K562 (cell line): ENCODE results near the gene TUBB2A. TPM values are rescaled to one million over a fixed set of nuclear protein-coding genes. Genes with fewer than 3 reads are reported as not detected.

ENCODE experiments used
- ATAC-seq: fragments of 200-7000 bp; cut with Tn5 transposase; 3 replicates; pipeline ENCODE4 v1.9.1; 2020; ENCODE audit warnings: moderate library complexity
- BruUV-seq: library from RNA; stranded (reverse); fragments of 400-500 nt; replicated peaks from 2 replicates; lab custom pipeline; 2021; lab: Mats Ljungman, UMichigan
- CTCF ChIA-PET: fragments of 300-600 bp; formaldehyde crosslinking; extraction: SDS; loops from one replicate; lab custom pipeline; 2021; ENCODE audit warnings: low intra/inter-chr PET ratio; lab: Yijun Ruan, JAX
- POLR2A ChIA-PET: fragments of 300-600, 350-650 bp; sonication (Branson Sonifier 250); formaldehyde crosslinking; extraction: SDS; loops from one replicate; lab custom pipeline; 2021; ENCODE audit warnings: antibody characterized with exemption, inconsistent platforms; lab: Yijun Ruan, JAX
- DNase-seq, 4 experiments: peaks; one replicate each; pipeline versions ENCODE4 v3.0.0 to v3.0.0-alpha.2; 2011 to 2018; ENCODE audit warnings: low spot score in 3 of 4, mixed read lengths in 3 of 4; ENCODE audit errors: extremely low read depth in 1 of 4
- FAIRE-seq: peaks from 2 replicates; lab custom pipeline; 2011; peaks lifted over from hg19 to GRCh38; lab: Jason Lieb, UNC
- H2AFZ ChIP-seq: 2 replicates; pipeline ENCODE4 v1.6.0; 2011; ENCODE audit warnings: low read depth, low read length, control low read depth, inconsistent platforms
- H3K27ac ChIP-seq: fragments of 200-600 bp; 3 replicates; pipeline ENCODE4 v1.8.0; 2011; ENCODE audit warnings: low read depth, mild to moderate bottlenecking, control low read depth, inconsistent platforms, low read length, moderate library complexity, mixed read lengths; ENCODE audit errors: extremely low read depth
- H3K27me3 ChIP-seq, 2 experiments: fragments of 300-600 bp in 1 of 2; 2 replicates in 1 of 2; 3 replicates in 1 of 2; pipeline versions ENCODE4 v1.6.0 to v1.8.0; 2011; ENCODE audit warnings: inconsistent platforms in 2 of 2, low read length in 2 of 2, mild to moderate bottlenecking in 1 of 2, mixed read lengths in 1 of 2, moderate library complexity in 1 of 2; ENCODE audit not compliant: control insufficient read depth in 2 of 2, insufficient read depth in 2 of 2
- H3K36me3 ChIP-seq: fragments of 300-600 bp; 3 replicates; pipeline ENCODE4 v1.8.0; 2011; ENCODE audit warnings: mild to moderate bottlenecking, low read length, inconsistent platforms; ENCODE audit not compliant: control insufficient read depth, insufficient read depth
- H3K4me1 ChIP-seq, 2 experiments: fragments of 200-600 bp in 1 of 2; replicated peaks in 1 of 2; 2 replicates in 1 of 2; 3 replicates in 1 of 2; pipeline versions ENCODE4 v1.5.1 to v1.8.0; 2011; ENCODE audit warnings: inconsistent platforms in 2 of 2, low read length in 2 of 2, mild to moderate bottlenecking in 1 of 2, mixed read lengths in 1 of 2, moderate library complexity in 1 of 2; ENCODE audit not compliant: control insufficient read depth in 2 of 2, insufficient read depth in 2 of 2
- H3K4me2 ChIP-seq: 2 replicates; pipeline ENCODE4 v1.6.1; 2011; ENCODE audit warnings: low read length, control low read depth, inconsistent platforms, mixed read lengths; ENCODE audit not compliant: insufficient read depth
- H3K4me3 ChIP-seq: fragments of 200-600 bp; sonication (generic), shearing (Covaris generic); 2 replicates; pipeline ENCODE4 v1.5.1; 2016; ENCODE audit warnings: control low read depth, inconsistent platforms
- H3K79me2 ChIP-seq: fragments of 200-600 bp; 3 replicates; pipeline ENCODE4 v1.8.0; 2011; ENCODE audit warnings: low read length, inconsistent platforms; ENCODE audit not compliant: control insufficient read depth, insufficient read depth
- H3K9ac ChIP-seq, 2 experiments: 2 replicates each; pipeline versions ENCODE4 v1.6.0 to v1.6.1; 2011; ENCODE audit warnings: low read depth in 2 of 2, low read length in 2 of 2, control low read depth in 1 of 2, inconsistent platforms in 1 of 2, mild to moderate bottlenecking in 1 of 2, mixed read lengths in 1 of 2; ENCODE audit not compliant: insufficient read depth in 1 of 2
- H3K9me1 ChIP-seq: one replicate; pipeline ENCODE4 v1.6.0; 2011; ENCODE audit warnings: inconsistent platforms, mild to moderate bottlenecking, low read length, moderate library complexity; ENCODE audit not compliant: control insufficient read depth, insufficient read depth
- H3K9me3 ChIP-seq: replicated peaks from 2 replicates; pipeline ENCODE4 v1.5.1; 2011; ENCODE audit warnings: low read depth, low read length, inconsistent platforms; ENCODE audit not compliant: control insufficient read depth, insufficient read depth
- H4K20me1 ChIP-seq: replicated peaks from 2 replicates; pipeline ENCODE4 v1.6.1; 2011; ENCODE audit warnings: low read length, inconsistent platforms, mixed read lengths; ENCODE audit not compliant: control insufficient read depth, insufficient read depth
- ARID1B ChIP-seq: fragments of 450-650 bp; IDR thresholded peaks from 2 replicates; pipeline ENCODE4 v1.6.1; 2016; ENCODE audit warnings: antibody characterized with exemption, mild to moderate bottlenecking, inconsistent platforms
- NELFE ChIP-seq: IDR thresholded peaks from 2 replicates; pipeline ENCODE4 v1.6.1; 2011; ENCODE audit warnings: mild to moderate bottlenecking; ENCODE audit not compliant: insufficient read depth, insufficient read length
- NR3C1 ChIP-seq: sonication (generic); formaldehyde crosslinking; IDR thresholded peaks from 2 replicates; pipeline ENCODE4 v1.8.1; 2022; ENCODE audit warnings: missing genetic modification reagents
- TAF9B ChIP-seq: fragments of 450-650 bp; IDR thresholded peaks from 2 replicates; pipeline ENCODE4 v1.6.1; 2018; ENCODE audit warnings: mild to moderate bottlenecking; ENCODE audit not compliant: partially characterized antibody
- TCF7L2 ChIP-seq: fragments of 150-350 bp; IDR thresholded peaks from 2 replicates; pipeline ENCODE4 v1.6.1; 2016; ENCODE audit warnings: low read depth, mild to moderate bottlenecking, low read length, moderate library complexity
- ZNF695 ChIP-seq: fragments of 450-650 bp; formaldehyde crosslinking; IDR thresholded peaks from 2 replicates; pipeline ENCODE4 v1.4.0; 2020; ENCODE audit warnings: mild to moderate bottlenecking, moderate library complexity
- ZSCAN29 ChIP-seq: fragments of 450-650 bp; IDR thresholded peaks from 2 replicates; pipeline ENCODE4 v1.6.1; 2017
- ZZZ3 ChIP-seq: fragments of 450-650 bp; IDR thresholded peaks from 2 replicates; pipeline ENCODE4 v1.6.1; 2016; ENCODE audit warnings: antibody characterized with exemption, mild to moderate bottlenecking, moderate library complexity
- WGBS: fragments of 100-300 bp; shearing (Covaris generic); methylation state at CpG from one replicate; pipeline ENCODE4 v1.1.6; 2016; ENCODE audit warnings: low coverage, mixed read lengths; ENCODE audit not compliant: insufficient coverage; ENCODE audit errors: missing lambda C conversion rate; 5-methylcytosine and 5-hydroxymethylcytosine counted together
- in situ Hi-C: fragments of 300-500 bp; cut with MboI; formaldehyde crosslinking; loops from 4 replicates; pipeline ENCODE4 v1.15.0; 2018; ENCODE audit warnings: inconsistent platforms, mixed read lengths
- intact Hi-C: fragments of 100-400 bp; cut with micrococcal nuclease; formaldehyde crosslinking; loops from 2 replicates; pipeline ENCODE4 v1.14.2; 2022
- polyA plus RNA-seq, 8 experiments: library from polyadenylated mRNA; depleted of rRNA in 4 of 8; stranded (reverse) in 5 of 8; unstranded in 3 of 8; fragments of >200 nt; fragmentation: Nextera tagmentation in 2 of 8; fragmentation: Illumina TruSeq in 1 of 8; extraction: Ambion mirVana in 2 of 8; extraction: Trizol in 1 of 8; gene quantifications; 2 replicates each; pipeline versions ENCODE4 v1.2.1 to v1.2.3, GENCODE V29; 2011 to 2014; ENCODE audit warnings: inconsistent platforms in 1 of 8, missing spikeins in 1 of 8
- total RNA-seq, 7 experiments: library from RNA; depleted of rRNA in 6 of 7; stranded (reverse); fragments of >200 nt in 6 of 7; fragmentation: Illumina TruSeq in 2 of 7; extraction: Trizol in 2 of 7; gene quantifications; 2 replicates each; pipeline versions ENCODE4 v1.2.1 to v1.2.3, GENCODE V29; 2011 to 2021; ENCODE audit warnings: low replicate concordance in 1 of 7
- TF ChIP-seq, protein P1 (sequence below), 2 experiments: fragments of 450-650 bp; conservative IDR thresholded peaks; 2 replicates each; pipeline ENCODE4 v1.6.1; 2017; ENCODE audit warnings: mild to moderate bottlenecking in 2 of 2, moderate library complexity in 2 of 2
- TF ChIP-seq, protein P2 (sequence below): sonication (generic); formaldehyde crosslinking; IDR thresholded peaks from 2 replicates; pipeline ENCODE4 v1.8.0; 2023; ENCODE audit warnings: mild to moderate bottlenecking, missing genetic modification reagents
- TF ChIP-seq, protein P3 (sequence below): fragments of 450-650 bp; IDR thresholded peaks from 2 replicates; pipeline ENCODE4 v1.6.1; 2016; ENCODE audit warnings: antibody characterized with exemption
- TF ChIP-seq, protein P4 (sequence below): IDR thresholded peaks from 2 replicates; pipeline ENCODE4 v1.6.1; 2016; ENCODE audit warnings: missing genetic modification characterization, missing compliant biosample characterization

The TUBB2A gene
- total and polyA plus RNA-seq, 9 of the 15 experiments (the other 6 are each of a cell fraction or from before 2014, with no cell fraction given) = 3.6 to 92.1 (median 45.6) TPM

DNA sequence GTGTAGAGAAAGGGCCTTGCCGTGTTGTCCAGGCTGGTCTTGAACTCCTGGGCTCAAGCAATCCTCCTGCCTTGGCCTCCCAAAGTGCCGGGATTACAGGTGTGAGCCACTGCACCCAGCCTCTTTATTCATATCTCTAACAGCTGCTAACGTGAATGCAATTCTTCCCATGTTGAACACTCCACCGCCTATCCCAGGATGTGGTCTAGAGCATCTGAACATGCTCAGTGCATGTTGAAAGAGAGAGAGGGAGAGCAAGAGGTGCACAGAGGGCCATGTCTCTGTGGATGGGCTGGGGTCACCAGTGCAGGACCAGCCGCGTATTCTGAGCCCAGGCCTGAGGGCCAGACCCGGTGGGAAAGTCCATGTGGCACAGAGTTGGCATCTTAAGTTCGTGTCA, 12.8 kb downstream of the TUBB2A start (continued):
- TF ChIP-seq, protein P1, sequence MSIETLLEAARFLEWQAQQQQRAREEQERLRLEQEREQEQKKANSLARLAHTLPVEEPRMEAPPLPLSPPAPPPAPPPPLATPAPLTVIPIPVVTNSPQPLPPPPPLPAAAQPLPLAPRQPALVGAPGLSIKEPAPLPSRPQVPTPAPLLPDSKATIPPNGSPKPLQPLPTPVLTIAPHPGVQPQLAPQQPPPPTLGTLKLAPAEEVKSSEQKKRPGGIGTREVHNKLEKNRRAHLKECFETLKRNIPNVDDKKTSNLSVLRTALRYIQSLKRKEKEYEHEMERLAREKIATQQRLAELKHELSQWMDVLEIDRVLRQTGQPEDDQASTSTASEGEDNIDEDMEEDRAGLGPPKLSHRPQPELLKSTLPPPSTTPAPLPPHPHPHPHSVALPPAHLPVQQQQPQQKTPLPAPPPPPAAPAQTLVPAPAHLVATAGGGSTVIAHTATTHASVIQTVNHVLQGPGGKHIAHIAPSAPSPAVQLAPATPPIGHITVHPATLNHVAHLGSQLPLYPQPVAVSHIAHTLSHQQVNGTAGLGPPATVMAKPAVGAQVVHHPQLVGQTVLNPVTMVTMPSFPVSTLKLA (conservative IDR thresholded peaks at IDR 0.05) = no peak

DNA sequence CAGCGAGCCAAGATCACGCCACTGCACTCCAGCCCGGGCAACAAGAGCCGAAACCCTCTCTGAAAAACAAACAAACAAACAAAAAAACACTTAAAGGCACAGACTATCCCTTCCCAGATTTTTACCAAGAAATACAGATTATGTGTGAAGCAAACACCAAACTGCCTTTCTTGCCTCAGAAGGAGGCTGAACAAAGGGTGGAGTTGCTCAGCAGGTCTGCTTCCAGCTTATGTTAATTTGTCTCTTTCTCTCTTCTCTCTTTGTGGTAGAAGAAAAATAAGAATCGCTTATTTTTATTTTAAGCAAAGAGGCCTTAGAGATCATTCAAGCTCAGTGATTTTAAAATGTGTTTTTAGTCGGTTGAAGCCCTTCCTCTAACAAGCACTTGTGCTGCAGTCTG, 14.2 kb downstream of the TUBB2A start:
- no peak overlapping the region for H3K4me2 ChIP-seq
- DNase-seq (no peak), FAIRE-seq (no peak), ATAC-seq (no peak)
- WGBS = 70% methylated on average over 6 of the region's 6 CpGs
- H3K9me3 ChIP-seq = no peaks in the 10 kb centered on the region
- no peaks in the 10 kb centered on the region for H3K36me3 ChIP-seq
- intact Hi-C loops = no loop called here
- H3K27ac ChIP-seq = no peak overlapping the region
- H4K20me1 ChIP-seq = no peaks in the 10 kb centered on the region
- ChIA-PET CTCF (no interaction called here), POLR2A (interaction anchor here (0.8 to 2.9 kb wide), 6 partner anchors 9 to 69 kb away, joined by 3 to 10 read pairs (median 6); partner anchors contain the start of gene TUBB2A)
- no peak overlapping the region for H3K4me3 ChIP-seq
- in situ Hi-C loops = no loop called here
- H2AFZ ChIP-seq = no peak overlapping the region
- BruUV-seq = no TSS peak
- no peaks in the 10 kb centered on the region for H3K9me1 ChIP-seq
- H3K9ac ChIP-seq = no peak overlapping the region
- no peaks in the 10 kb centered on the region for H3K27me3 ChIP-seq
- no peaks in the 10 kb centered on the region for H3K79me2 ChIP-seq
- H3K4me1 ChIP-seq = peaks cover 0 to 17% of the 10 kb centered on the region in 2 experiments; a peak in 2 of 5 replicates
- no peak for TF ChIP-seq NR3C1 (CRISPR knock-in tag)
- TF ChIP-seq, protein P2, sequence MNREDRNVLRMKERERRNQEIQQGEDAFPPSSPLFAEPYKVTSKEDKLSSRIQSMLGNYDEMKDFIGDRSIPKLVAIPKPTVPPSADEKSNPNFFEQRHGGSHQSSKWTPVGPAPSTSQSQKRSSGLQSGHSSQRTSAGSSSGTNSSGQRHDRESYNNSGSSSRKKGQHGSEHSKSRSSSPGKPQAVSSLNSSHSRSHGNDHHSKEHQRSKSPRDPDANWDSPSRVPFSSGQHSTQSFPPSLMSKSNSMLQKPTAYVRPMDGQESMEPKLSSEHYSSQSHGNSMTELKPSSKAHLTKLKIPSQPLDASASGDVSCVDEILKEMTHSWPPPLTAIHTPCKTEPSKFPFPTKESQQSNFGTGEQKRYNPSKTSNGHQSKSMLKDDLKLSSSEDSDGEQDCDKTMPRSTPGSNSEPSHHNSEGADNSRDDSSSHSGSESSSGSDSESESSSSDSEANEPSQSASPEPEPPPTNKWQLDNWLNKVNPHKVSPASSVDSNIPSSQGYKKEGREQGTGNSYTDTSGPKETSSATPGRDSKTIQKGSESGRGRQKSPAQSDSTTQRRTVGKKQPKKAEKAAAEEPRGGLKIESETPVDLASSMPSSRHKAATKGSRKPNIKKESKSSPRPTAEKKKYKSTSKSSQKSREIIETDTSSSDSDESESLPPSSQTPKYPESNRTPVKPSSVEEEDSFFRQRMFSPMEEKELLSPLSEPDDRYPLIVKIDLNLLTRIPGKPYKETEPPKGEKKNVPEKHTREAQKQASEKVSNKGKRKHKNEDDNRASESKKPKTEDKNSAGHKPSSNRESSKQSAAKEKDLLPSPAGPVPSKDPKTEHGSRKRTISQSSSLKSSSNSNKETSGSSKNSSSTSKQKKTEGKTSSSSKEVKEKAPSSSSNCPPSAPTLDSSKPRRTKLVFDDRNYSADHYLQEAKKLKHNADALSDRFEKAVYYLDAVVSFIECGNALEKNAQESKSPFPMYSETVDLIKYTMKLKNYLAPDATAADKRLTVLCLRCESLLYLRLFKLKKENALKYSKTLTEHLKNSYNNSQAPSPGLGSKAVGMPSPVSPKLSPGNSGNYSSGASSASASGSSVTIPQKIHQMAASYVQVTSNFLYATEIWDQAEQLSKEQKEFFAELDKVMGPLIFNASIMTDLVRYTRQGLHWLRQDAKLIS = no peak
- TF ChIP-seq TAF9B = no peak
- no peak for TF ChIP-seq TCF7L2
- no peak for TF ChIP-seq ZNF695 (CRISPR knock-in tag)
- no peak for TF ChIP-seq ZZZ3
- TF ChIP-seq ZSCAN29 = no peak
- TF ChIP-seq NELFE = no peak
- TF ChIP-seq ARID1B = no peak
- TF ChIP-seq, protein P3, sequence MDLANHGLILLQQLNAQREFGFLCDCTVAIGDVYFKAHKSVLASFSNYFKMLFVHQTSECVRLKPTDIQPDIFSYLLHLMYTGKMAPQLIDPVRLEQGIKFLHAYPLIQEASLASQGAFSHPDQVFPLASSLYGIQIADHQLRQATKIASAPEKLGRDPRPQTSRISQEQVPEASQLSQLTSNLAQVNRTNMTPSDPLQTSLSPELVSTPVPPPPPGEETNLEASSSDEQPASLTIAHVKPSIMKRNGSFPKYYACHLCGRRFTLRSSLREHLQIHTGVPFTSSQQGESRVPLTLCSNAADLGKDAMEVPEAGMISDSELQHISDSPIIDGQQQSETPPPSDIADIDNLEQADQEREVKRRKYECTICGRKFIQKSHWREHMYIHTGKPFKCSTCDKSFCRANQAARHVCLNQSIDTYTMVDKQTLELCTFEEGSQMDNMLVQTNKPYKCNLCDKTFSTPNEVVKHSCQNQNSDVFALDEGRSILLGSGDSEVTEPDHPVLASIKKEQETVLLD = no peak
- TF ChIP-seq, protein P4, sequence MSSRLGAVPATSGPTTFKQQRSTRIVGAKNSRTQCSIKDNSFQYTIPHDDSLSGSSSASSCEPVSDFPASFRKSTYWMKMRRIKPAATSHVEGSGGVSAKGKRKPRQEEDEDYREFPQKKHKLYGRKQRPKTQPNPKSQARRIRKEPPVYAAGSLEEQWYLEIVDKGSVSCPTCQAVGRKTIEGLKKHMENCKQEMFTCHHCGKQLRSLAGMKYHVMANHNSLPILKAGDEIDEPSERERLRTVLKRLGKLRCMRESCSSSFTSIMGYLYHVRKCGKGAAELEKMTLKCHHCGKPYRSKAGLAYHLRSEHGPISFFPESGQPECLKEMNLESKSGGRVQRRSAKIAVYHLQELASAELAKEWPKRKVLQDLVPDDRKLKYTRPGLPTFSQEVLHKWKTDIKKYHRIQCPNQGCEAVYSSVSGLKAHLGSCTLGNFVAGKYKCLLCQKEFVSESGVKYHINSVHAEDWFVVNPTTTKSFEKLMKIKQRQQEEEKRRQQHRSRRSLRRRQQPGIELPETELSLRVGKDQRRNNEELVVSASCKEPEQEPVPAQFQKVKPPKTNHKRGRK (tag) = no peak
